ENCODE results near the gene GIGYF2.

DNA sequence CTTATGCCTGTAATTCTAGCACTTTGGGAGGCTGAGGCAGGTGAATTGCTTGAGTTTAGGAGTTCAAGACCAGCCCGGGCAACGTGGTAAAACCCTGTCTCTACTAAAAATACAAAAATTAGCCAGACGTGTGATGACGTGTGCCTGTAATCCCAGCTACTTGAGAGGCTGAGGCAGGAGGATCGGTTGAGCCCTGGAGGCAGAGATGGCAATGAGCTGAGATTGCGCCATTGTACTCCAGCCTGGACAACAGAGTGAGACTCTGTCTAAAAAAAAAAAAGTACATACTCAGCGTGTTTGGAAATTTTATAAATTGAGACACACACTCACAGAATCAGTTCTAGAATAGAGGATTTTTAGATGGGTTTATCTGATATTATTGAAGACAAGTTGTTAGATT, 17.1 kb upstream of the GIGYF2 start:
- TF ChIP-seq MAFK (IDR thresholded peaks at IDR 0.05; ENCODE audit: low read depth, low read length) (no peak), MAZ (IDR thresholded peaks at IDR 0.05; ENCODE audit: borderline replicate concordance, low read depth, low read length) (no peak), RAD21 (IDR thresholded peaks at IDR 0.05; ENCODE audit: low read length) (no peak), CTCF (conservative IDR thresholded peaks at IDR 0.05; ENCODE audit: low read depth, low read length) (no peak), BHLHE40 (IDR thresholded peaks at IDR 0.05; ENCODE audit: low read depth, low read length) (no peak), RCOR1 (IDR thresholded peaks at IDR 0.05; ENCODE audit: insufficient replicate concordance, low read length) (no peak), POLR2A (IDR thresholded peaks at IDR 0.05; ENCODE audit: low read depth, low read length) (no peak), CHD1 (IDR thresholded peaks at IDR 0.05; ENCODE audit: low read depth, low read length) (no peak), MXI1 (IDR thresholded peaks at IDR 0.05; ENCODE audit: borderline replicate concordance, low read depth, low read length) (no peak), CEBPB (IDR thresholded peaks at IDR 0.05; ENCODE audit: low read depth, low read length) (no peak), NFE2L2 (IDR thresholded peaks at IDR 0.05; ENCODE audit: low read depth, low read length) (no peak), RFX5 (IDR thresholded peaks at IDR 0.05; ENCODE audit: low read depth, low read length) (no peak), SMC3 (IDR thresholded peaks at IDR 0.05; ENCODE audit: low read depth, low read length) (no peak)
- TF ChIP-seq, protein P1, sequence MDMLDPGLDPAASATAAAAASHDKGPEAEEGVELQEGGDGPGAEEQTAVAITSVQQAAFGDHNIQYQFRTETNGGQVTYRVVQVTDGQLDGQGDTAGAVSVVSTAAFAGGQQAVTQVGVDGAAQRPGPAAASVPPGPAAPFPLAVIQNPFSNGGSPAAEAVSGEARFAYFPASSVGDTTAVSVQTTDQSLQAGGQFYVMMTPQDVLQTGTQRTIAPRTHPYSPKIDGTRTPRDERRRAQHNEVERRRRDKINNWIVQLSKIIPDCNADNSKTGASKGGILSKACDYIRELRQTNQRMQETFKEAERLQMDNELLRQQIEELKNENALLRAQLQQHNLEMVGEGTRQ (IDR thresholded peaks at IDR 0.05; ENCODE audit: low read depth, low read length): no peak

All from IMR-90 (cell line).